Lower leg skin (tissue), 4 donors: Measurements from ENCODE around the gene AKAP12. TPM values are rescaled to one million over a fixed set of nuclear protein-coding genes. Genes with fewer than 3 reads are reported as not detected.
"Not testable (repeated sequence)": the region's sequence is repeated elsewhere in the genome, so short reads cannot be mapped to it uniquely, and the experiment has no call there.

ENCODE experiments used
- DNase-seq, 2 donors: peaks; one replicate each; pipeline ENCODE4 v3.0.0-alpha.2; 2019; ENCODE audit warnings: low spot score in 2 of 2
- H3K4me3 ChIP-seq: fragments of 200-600 bp; sonication (generic); 2 replicates; pipeline ENCODE4 v1.5.1; 2017; ENCODE audit warnings: mild to moderate bottlenecking, low read depth; ENCODE audit not compliant: poor library complexity, severe bottlenecking
- CTCF ChIP-seq, 3 donors: fragments of 450-650 bp; IDR thresholded peaks; one replicate each; pipeline ENCODE4 v1.5.1; 2016; ENCODE audit warnings: antibody characterized with exemption in 3 of 3, mild to moderate bottlenecking in 3 of 3, moderate library complexity in 2 of 3
- POLR2A ChIP-seq, 2 donors: fragments of 450-650 bp; IDR thresholded peaks; one replicate each; pipeline ENCODE4 v1.6.1; 2016 to 2017; ENCODE audit warnings: antibody characterized with exemption in 2 of 2, mild to moderate bottlenecking in 1 of 2, moderate library complexity in 1 of 2
- WGBS, 2 donors: methylation state at CpG; one replicate each; pipeline ENCODE4 v1.1.5; 2018; 5-methylcytosine and 5-hydroxymethylcytosine counted together
- intact Hi-C: fragments of 100-400 bp; cut with DNase I; formaldehyde crosslinking; loops from one replicate; pipeline ENCODE4 v1.15.0; 2023; ENCODE audit warnings: low total_unique reads
- total RNA-seq, 4 donors: library from RNA; depleted of rRNA; stranded (reverse); fragments of >200 nt; gene quantifications; one replicate each; pipeline ENCODE4 v1.1.0, GENCODE V29; 2016

AKAP12 gene
- total RNA-seq, 4 donors from 2014 or later = 14.7 to 29.9 (median 16.0) TPM

GRCh38 chr6:151310852-151311767 is 71.3 kb downstream of the AKAP12 start:
- H3K4me3 ChIP-seq = no peak overlapping the region
- 81 to 87% methylated on average over 14 of the region's 14 CpGs for WGBS, 2 donors
- TF ChIP-seq POLR2A (IDR thresholded peaks at IDR 0.05) = no peak
- no peak for TF ChIP-seq CTCF (IDR thresholded peaks at IDR 0.05)
- DNase-seq = no peak
- intact Hi-C loops = no loop called here

GRCh38 chr6:151313066-151313491 is 73.3 kb downstream of the AKAP12 start:
- intact Hi-C loops = no loop called here
- H3K4me3 ChIP-seq = no peak overlapping the region
- TF ChIP-seq POLR2A (IDR thresholded peaks at IDR 0.05) = no peak
- no peak for TF ChIP-seq CTCF (IDR thresholded peaks at IDR 0.05)
- DNase-seq = no peak
- WGBS, 2 donors = 65 to 80% methylated on average over 5 of the region's 5 CpGs

DNA sequence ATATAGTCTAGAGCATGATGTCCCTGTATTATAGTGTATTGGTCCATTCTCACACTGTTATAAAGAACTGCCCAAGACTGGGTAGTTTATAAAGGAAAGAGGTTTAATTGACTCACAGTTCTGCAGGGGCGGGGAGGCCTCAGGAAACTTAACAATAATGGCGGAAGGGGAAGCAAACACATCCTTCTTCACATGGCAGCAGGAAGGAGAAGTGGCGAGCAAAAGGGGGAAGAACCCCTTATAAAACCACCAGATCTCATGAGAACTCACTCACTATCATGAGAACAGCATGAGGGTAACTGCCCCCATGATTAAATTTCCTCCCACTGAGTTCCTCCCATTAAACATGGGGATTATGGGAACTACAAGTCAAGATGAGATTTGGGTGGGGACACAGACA is 75.9 kb downstream of the AKAP12 start:
- intact Hi-C loops, DNase-seq, H3K4me3 ChIP-seq: not testable (repeated sequence)
- WGBS, 2 donors = 88 to 91% methylated on average over 3 of the region's 3 CpGs

- WGBS, 2 donors = 67 to 72% methylated on average over 2 of the region's 2 CpGs
- TF ChIP-seq POLR2A (IDR thresholded peaks at IDR 0.05) (no peak), CTCF (IDR thresholded peaks at IDR 0.05) (no peak)
- no peak overlapping the region for H3K4me3 ChIP-seq
- no peak for DNase-seq
- intact Hi-C loops = no loop called here
These were observed 77.6 kb downstream of the AKAP12 start for GRCh38 chr6:151317103-151317994.

- no peak overlapping the region for H3K4me3 ChIP-seq
- intact Hi-C loops = no loop called here
- TF ChIP-seq POLR2A (IDR thresholded peaks at IDR 0.05) (no peak), CTCF (IDR thresholded peaks at IDR 0.05) (no peak)
- no peak for DNase-seq
- 65 to 78% methylated on average over 3 of the region's 3 CpGs for WGBS, 2 donors
These were observed 78.2 kb downstream of the AKAP12 start for GRCh38 chr6:151317995-151318365.

- intact Hi-C loops = no loop called here
- DNase-seq = no peak
- H3K4me3 ChIP-seq = no peak overlapping the region
- WGBS, 2 donors = 88 to 92% methylated on average over 7 of the region's 7 CpGs
- TF ChIP-seq POLR2A (IDR thresholded peaks at IDR 0.05) (no peak), CTCF (IDR thresholded peaks at IDR 0.05) (no peak)
These were observed 80.4 kb downstream of the AKAP12 start for GRCh38 chr6:151320140-151320539.
